Measurements from ENCODE around the gene CRYZL1.

GRCh38 chr21:33658919-33659567 is 17.5 kb upstream of the CRYZL1 start:
- TF ChIP-seq, protein P1, sequence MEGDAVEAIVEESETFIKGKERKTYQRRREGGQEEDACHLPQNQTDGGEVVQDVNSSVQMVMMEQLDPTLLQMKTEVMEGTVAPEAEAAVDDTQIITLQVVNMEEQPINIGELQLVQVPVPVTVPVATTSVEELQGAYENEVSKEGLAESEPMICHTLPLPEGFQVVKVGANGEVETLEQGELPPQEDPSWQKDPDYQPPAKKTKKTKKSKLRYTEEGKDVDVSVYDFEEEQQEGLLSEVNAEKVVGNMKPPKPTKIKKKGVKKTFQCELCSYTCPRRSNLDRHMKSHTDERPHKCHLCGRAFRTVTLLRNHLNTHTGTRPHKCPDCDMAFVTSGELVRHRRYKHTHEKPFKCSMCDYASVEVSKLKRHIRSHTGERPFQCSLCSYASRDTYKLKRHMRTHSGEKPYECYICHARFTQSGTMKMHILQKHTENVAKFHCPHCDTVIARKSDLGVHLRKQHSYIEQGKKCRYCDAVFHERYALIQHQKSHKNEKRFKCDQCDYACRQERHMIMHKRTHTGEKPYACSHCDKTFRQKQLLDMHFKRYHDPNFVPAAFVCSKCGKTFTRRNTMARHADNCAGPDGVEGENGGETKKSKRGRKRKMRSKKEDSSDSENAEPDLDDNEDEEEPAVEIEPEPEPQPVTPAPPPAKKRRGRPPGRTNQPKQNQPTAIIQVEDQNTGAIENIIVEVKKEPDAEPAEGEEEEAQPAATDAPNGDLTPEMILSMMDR (IDR thresholded peaks at IDR 0.05) = no peak
- no peak for TF ChIP-seq POLR2A (IDR thresholded peaks at IDR 0.05)

All from testis (tissue), 2 donors.